ENCODE results near the gene OGFOD3. TPM values are rescaled to one million over a fixed set of nuclear protein-coding genes. Genes with fewer than 3 reads are reported as not detected.
"Not testable (repeated sequence)": the region's sequence is repeated elsewhere in the genome, so short reads cannot be mapped to it uniquely, and the experiment has no call there.

OGFOD3 gene
- total and polyA plus RNA-seq, 2 experiments from 2014 or later: 9.6 to 24.6 TPM

GRCh38 chr17:82361885-82362633 lies 56.3 kb downstream of the OGFOD3 start:
- Mint-ChIP-seq H3K4me1 (peaks cover 13% of the 10 kb centered on the region; the same call in 2 of the 3 replicates), H3K36me3 (ENCODE audit: low read depth) (no peaks in the 10 kb centered on the region), H3K4me3 (no peak overlapping the region), H3K9me3 (no peaks in the 10 kb centered on the region), H3K27ac (no peak overlapping the region), H3K27me3 (ENCODE audit: insufficient read depth, low read depth, poor library complexity) (peaks cover 17% of the 10 kb centered on the region)
- Histone ChIP-seq H4K20me1 (replicated peaks; ENCODE audit: insufficient read depth) (no peaks in the 10 kb centered on the region), H3K27ac (ENCODE audit: low read depth) (no peak overlapping the region), H3F3A (replicated peaks; ENCODE audit: low read depth) (no peaks in the 10 kb centered on the region), H3K27me3 (ENCODE audit: insufficient read depth) (no peaks in the 10 kb centered on the region), H3K79me2 (replicated peaks; ENCODE audit: insufficient read depth) (no peaks in the 10 kb centered on the region), H3K36me3 (ENCODE audit: insufficient read depth) (no peaks in the 10 kb centered on the region), H3K4me3 (no peak overlapping the region), H3K4me2 (no peak overlapping the region), H3K9me2 (ENCODE audit: insufficient read depth) (no peaks in the 10 kb centered on the region), H3K4me1 (ENCODE audit: insufficient read depth) (no peaks in the 10 kb centered on the region), H2AFZ (no peak overlapping the region)
- DNase-seq (ENCODE audit: low spot score): no peak
- no peak for TF ChIP-seq POLR2AphosphoS5 (IDR thresholded peaks at IDR 0.05; ENCODE audit: low read depth)
- no peak for ATAC-seq

- not testable (repeated sequence) for H3K79me2 ChIP-seq (replicated peaks; ENCODE audit: insufficient read depth); H3K36me3 Mint-ChIP-seq (ENCODE audit: low read depth); DNase-seq (ENCODE audit: low spot score); H4K20me1 ChIP-seq (replicated peaks; ENCODE audit: insufficient read depth); H2AFZ ChIP-seq; H3K4me1 ChIP-seq (ENCODE audit: insufficient read depth); H3K9me3 Mint-ChIP-seq; H3K9me2 ChIP-seq (ENCODE audit: insufficient read depth); H3F3A ChIP-seq (replicated peaks; ENCODE audit: low read depth); H3K27me3 ChIP-seq (ENCODE audit: insufficient read depth); H3K4me2 ChIP-seq; ATAC-seq; H3K4me3 ChIP-seq; H3K27ac ChIP-seq (ENCODE audit: low read depth); H3K27ac Mint-ChIP-seq; H3K36me3 ChIP-seq (ENCODE audit: insufficient read depth); H3K4me3 Mint-ChIP-seq
- peaks cover 20% of the 10 kb centered on the region for H3K4me1 Mint-ChIP-seq
- H3K27me3 Mint-ChIP-seq (ENCODE audit: insufficient read depth, low read depth, poor library complexity): peaks cover 15% of the 10 kb centered on the region
Observed at GRCh38 chr17:82359451-82360074, 58.8 kb downstream of the OGFOD3 start.

GRCh38 chr17:82358465-82359350 lies 59.7 kb downstream of the OGFOD3 start, which contains the start of gene TEX19:
Gene TEX19, plus strand, starts transcription at chr17:82359247. Its CDS starts 2,904 bp downstream, at chr17:82362151.
- Histone ChIP-seq H3K4me3 (no peak within 1 kb of the TSS), H3K36me3 (ENCODE audit: insufficient read depth) (no peaks in the 10 kb centered on the region), H3K9me2 (ENCODE audit: insufficient read depth) (no peaks in the 10 kb centered on the region), H3K4me2 (no peak within 1 kb of the TSS), H3K79me2 (replicated peaks; ENCODE audit: insufficient read depth) (no peaks in the 10 kb centered on the region), H3K4me1 (ENCODE audit: insufficient read depth) (no peaks in the 10 kb centered on the region), H2AFZ (peak within 1 kb of the TSS; percentile 80; the same call in 1 of the 2 replicates), H3F3A (replicated peaks; ENCODE audit: low read depth) (no peaks in the 10 kb centered on the region), H3K27me3 (ENCODE audit: insufficient read depth) (no peaks in the 10 kb centered on the region), H3K27ac (ENCODE audit: low read depth) (no peak within 1 kb of the TSS), H4K20me1 (replicated peaks; ENCODE audit: insufficient read depth) (no peaks in the 10 kb centered on the region)
- H3K4me3 Mint-ChIP-seq: no peak within 1 kb of the TSS
- H3K27me3 Mint-ChIP-seq (ENCODE audit: insufficient read depth, low read depth, poor library complexity): peaks cover 15% of the 10 kb centered on the region
- TF ChIP-seq JUNB (IDR thresholded peaks at IDR 0.05; ENCODE audit: unreplicated experiment) (no peak), CTCF (conservative IDR thresholded peaks at IDR 0.05; ENCODE audit: low read depth in 2 of 2) (0 out of 4 replicates have a peak, but pooled peaks of 1 of the 2 experiments have one; percentile 8)
- no peak for ATAC-seq
- DNase-seq (ENCODE audit: low spot score): peak; percentile 50
- no peaks in the 10 kb centered on the region for H3K9me3 Mint-ChIP-seq
- no peaks in the 10 kb centered on the region for H3K36me3 Mint-ChIP-seq (ENCODE audit: low read depth)
- H3K27ac Mint-ChIP-seq: no peak within 1 kb of the TSS
- peaks cover 20% of the 10 kb centered on the region for H3K4me1 Mint-ChIP-seq
